ENCODE measurements around the gene CELF2.

Gene CELF2

DNA sequence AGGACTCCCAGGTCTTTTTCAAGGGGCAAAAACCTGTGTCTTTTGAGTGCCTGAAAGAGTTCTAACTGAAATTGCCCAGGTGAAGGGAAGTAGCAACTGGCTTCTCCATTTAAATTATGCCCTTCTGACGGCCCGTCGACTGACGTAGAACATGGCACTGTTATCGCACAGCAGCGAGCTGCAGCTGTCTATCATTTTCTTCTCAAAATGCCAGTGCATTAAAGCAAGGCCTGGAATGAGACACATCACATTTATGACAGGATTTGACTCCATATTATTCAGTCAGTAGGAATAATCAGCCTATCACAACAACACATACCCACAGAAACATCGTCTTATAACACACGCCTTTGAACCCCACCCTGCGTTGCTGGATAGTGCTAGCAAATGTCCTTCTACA is 69.7 kb downstream of the CELF2 start:
- TF ChIP-seq, protein P1, sequence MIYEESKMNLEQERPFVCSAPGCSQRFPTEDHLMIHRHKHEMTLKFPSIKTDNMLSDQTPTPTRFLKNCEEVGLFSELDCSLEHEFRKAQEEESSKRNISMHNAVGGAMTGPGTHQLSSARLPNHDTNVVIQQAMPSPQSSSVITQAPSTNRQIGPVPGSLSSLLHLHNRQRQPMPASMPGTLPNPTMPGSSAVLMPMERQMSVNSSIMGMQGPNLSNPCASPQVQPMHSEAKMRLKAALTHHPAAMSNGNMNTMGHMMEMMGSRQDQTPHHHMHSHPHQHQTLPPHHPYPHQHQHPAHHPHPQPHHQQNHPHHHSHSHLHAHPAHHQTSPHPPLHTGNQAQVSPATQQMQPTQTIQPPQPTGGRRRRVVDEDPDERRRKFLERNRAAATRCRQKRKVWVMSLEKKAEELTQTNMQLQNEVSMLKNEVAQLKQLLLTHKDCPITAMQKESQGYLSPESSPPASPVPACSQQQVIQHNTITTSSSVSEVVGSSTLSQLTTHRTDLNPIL (CRISPR knock-in tag; IDR thresholded peaks at IDR 0.05; ENCODE audit: low read depth), result no peak
- TF ChIP-seq POU6F1 (CRISPR knock-in tag; IDR thresholded peaks at IDR 0.05; ENCODE audit: borderline replicate concordance, low read depth) (no peak), OSR1 (CRISPR knock-in tag; IDR thresholded peaks at IDR 0.05) (no peak), ESRRG (CRISPR knock-in tag; IDR thresholded peaks at IDR 0.05) (no peak)
- TF ChIP-seq, protein P2, sequence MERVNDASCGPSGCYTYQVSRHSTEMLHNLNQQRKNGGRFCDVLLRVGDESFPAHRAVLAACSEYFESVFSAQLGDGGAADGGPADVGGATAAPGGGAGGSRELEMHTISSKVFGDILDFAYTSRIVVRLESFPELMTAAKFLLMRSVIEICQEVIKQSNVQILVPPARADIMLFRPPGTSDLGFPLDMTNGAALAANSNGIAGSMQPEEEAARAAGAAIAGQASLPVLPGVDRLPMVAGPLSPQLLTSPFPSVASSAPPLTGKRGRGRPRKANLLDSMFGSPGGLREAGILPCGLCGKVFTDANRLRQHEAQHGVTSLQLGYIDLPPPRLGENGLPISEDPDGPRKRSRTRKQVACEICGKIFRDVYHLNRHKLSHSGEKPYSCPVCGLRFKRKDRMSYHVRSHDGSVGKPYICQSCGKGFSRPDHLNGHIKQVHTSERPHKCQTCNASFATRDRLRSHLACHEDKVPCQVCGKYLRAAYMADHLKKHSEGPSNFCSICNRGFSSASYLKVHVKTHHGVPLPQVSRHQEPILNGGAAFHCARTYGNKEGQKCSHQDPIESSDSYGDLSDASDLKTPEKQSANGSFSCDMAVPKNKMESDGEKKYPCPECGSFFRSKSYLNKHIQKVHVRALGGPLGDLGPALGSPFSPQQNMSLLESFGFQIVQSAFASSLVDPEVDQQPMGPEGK (CRISPR knock-in tag; IDR thresholded peaks at IDR 0.05; ENCODE audit: borderline replicate concordance), result no peak
- no peak for ATAC-seq

DNA sequence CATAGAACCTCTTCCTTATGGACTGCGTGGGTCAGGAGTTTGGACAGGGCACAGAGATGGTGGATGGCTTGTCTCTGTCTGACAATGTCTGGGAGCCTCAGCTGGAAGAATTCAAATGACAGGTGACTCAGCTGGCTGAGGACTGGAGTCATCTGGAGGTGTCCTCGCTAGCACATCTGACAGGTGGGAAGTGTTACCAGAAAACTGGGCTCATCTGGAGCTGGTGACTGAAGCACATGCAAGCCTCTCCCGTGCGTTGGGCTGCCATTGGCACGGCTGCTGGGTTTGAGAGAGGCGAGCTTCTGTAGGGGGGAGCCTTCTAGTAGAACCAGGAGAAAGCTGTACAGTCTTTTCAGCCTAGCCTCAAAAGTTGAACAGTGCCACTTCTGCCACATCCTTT is 71.0 kb downstream of the CELF2 start:
- no peak for TF ChIP-seq BACH2 (CRISPR knock-in tag; IDR thresholded peaks at IDR 0.05; ENCODE audit: borderline replicate concordance)
- TF ChIP-seq OSR1 (CRISPR knock-in tag; IDR thresholded peaks at IDR 0.05), result no peak
- no peak for TF ChIP-seq ZNF565 (CRISPR knock-in tag; conservative IDR thresholded peaks at IDR 0.05; ENCODE audit: low read depth)
- no peak for TF ChIP-seq SNAI2 (CRISPR knock-in tag; IDR thresholded peaks at IDR 0.05)
- TF ChIP-seq CSDC2 (CRISPR knock-in tag; IDR thresholded peaks at IDR 0.05), result no peak
- TF ChIP-seq, protein P3, sequence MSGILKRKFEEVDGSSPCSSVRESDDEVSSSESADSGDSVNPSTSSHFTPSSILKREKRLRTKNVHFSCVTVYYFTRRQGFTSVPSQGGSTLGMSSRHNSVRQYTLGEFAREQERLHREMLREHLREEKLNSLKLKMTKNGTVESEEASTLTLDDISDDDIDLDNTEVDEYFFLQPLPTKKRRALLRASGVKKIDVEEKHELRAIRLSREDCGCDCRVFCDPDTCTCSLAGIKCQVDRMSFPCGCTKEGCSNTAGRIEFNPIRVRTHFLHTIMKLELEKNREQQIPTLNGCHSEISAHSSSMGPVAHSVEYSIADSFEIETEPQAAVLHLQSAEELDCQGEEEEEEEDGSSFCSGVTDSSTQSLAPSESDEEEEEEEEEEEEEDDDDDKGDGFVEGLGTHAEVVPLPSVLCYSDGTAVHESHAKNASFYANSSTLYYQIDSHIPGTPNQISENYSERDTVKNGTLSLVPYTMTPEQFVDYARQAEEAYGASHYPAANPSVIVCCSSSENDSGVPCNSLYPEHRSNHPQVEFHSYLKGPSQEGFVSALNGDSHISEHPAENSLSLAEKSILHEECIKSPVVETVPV (CRISPR knock-in tag; IDR thresholded peaks at IDR 0.05), result no peak
- no peak for TF ChIP-seq TCF4 (CRISPR knock-in tag; IDR thresholded peaks at IDR 0.05; ENCODE audit: borderline replicate concordance)
- TF ChIP-seq ZC3H10 (CRISPR knock-in tag; IDR thresholded peaks at IDR 0.05), result no peak
- TF ChIP-seq ESRRG (CRISPR knock-in tag; IDR thresholded peaks at IDR 0.05), result no peak
- TF ChIP-seq PPARA (CRISPR knock-in tag; IDR thresholded peaks at IDR 0.05; ENCODE audit: borderline replicate concordance), result no peak
- ATAC-seq, result no peak

GRCh38 chr10:11089272-11089671 is 71.6 kb downstream of the CELF2 start:
- no peak for ATAC-seq

GRCh38 chr10:11091517-11092102 is 73.9 kb downstream of the CELF2 start:
- TF ChIP-seq, protein P1 (CRISPR knock-in tag; IDR thresholded peaks at IDR 0.05; ENCODE audit: low read depth), result no peak
- TF ChIP-seq POU6F1 (CRISPR knock-in tag; IDR thresholded peaks at IDR 0.05; ENCODE audit: borderline replicate concordance, low read depth) (no peak), SNAI2 (CRISPR knock-in tag; IDR thresholded peaks at IDR 0.05) (no peak), ZNF565 (CRISPR knock-in tag; conservative IDR thresholded peaks at IDR 0.05; ENCODE audit: low read depth) (no peak)
- TF ChIP-seq, protein P4, sequence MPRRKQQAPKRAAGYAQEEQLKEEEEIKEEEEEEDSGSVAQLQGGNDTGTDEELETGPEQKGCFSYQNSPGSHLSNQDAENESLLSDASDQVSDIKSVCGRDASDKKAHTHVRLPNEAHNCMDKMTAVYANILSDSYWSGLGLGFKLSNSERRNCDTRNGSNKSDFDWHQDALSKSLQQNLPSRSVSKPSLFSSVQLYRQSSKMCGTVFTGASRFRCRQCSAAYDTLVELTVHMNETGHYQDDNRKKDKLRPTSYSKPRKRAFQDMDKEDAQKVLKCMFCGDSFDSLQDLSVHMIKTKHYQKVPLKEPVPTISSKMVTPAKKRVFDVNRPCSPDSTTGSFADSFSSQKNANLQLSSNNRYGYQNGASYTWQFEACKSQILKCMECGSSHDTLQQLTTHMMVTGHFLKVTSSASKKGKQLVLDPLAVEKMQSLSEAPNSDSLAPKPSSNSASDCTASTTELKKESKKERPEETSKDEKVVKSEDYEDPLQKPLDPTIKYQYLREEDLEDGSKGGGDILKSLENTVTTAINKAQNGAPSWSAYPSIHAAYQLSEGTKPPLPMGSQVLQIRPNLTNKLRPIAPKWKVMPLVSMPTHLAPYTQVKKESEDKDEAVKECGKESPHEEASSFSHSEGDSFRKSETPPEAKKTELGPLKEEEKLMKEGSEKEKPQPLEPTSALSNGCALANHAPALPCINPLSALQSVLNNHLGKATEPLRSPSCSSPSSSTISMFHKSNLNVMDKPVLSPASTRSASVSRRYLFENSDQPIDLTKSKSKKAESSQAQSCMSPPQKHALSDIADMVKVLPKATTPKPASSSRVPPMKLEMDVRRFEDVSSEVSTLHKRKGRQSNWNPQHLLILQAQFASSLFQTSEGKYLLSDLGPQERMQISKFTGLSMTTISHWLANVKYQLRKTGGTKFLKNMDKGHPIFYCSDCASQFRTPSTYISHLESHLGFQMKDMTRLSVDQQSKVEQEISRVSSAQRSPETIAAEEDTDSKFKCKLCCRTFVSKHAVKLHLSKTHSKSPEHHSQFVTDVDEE (CRISPR knock-in tag; IDR thresholded peaks at IDR 0.05), result no peak
- no peak for ATAC-seq

More at GRCh38 chr10:11089272-11089671, 71.6 kb downstream of the CELF2 start:
- no peak for TF ChIP-seq TOX (CRISPR knock-in tag; IDR thresholded peaks at IDR 0.05; ENCODE audit: borderline replicate concordance)

Data from SK-N-SH treated with all-trans-retinoic acid at 6 μM for 48 hours (cell line).